H9 (cell line): ENCODE data around the gene GGT5. TPM values are rescaled to one million over a fixed set of nuclear protein-coding genes. Genes with fewer than 3 reads are reported as not detected.
A peak's percentile ranks its signal among the peaks of the same experiment; 100 is the strongest.
"Not testable (repeated sequence)": the region's sequence is repeated elsewhere in the genome, so short reads cannot be mapped to it uniquely, and the experiment has no call there.

Source experiments
- DNase-seq: peaks from one replicate; pipeline ENCODE4 v3.0.0-alpha.2; 2017
- H2AFZ ChIP-seq: one replicate; pipeline ENCODE4 v1.6.1; 2013; ENCODE audit warnings: mild to moderate bottlenecking, low read length, control low read depth, moderate library complexity
- H2AK5ac ChIP-seq: 2 replicates; pipeline ENCODE4 v1.6.1; 2013; ENCODE audit warnings: low read length, control low read depth, mixed read lengths; ENCODE audit not compliant: insufficient read length
- H2BK120ac ChIP-seq: one replicate; pipeline ENCODE4 v1.6.1; 2013; ENCODE audit warnings: low read depth, mild to moderate bottlenecking, low read length, control low read depth, inconsistent platforms; ENCODE audit not compliant: poor library complexity, severe bottlenecking
- H2BK12ac ChIP-seq: 2 replicates; pipeline ENCODE4 v1.6.1; 2013; ENCODE audit warnings: low read length, control low read depth, mixed read lengths, low read depth; ENCODE audit not compliant: insufficient read length
- H2BK15ac ChIP-seq: 2 replicates; pipeline ENCODE4 v1.6.1; 2013; ENCODE audit warnings: low read depth, low read length, control low read depth
- H2BK20ac ChIP-seq: one replicate; pipeline ENCODE4 v1.6.1; 2013; ENCODE audit warnings: low read depth, mild to moderate bottlenecking, low read length, control low read depth, inconsistent platforms; ENCODE audit not compliant: poor library complexity, severe bottlenecking
- H2BK5ac ChIP-seq: 2 replicates; pipeline ENCODE4 v1.6.1; 2013; ENCODE audit warnings: low read length, control low read depth, mixed read lengths; ENCODE audit not compliant: insufficient read length
- H3K14ac ChIP-seq: 2 replicates; pipeline ENCODE4 v1.6.1; 2013; ENCODE audit warnings: low read length, control low read depth; ENCODE audit not compliant: insufficient read depth
- H3K18ac ChIP-seq: 2 replicates; pipeline ENCODE4 v1.6.1; 2013; ENCODE audit warnings: low read depth, mild to moderate bottlenecking, mixed read lengths, low read length, control low read depth; ENCODE audit not compliant: insufficient read length
- H3K23ac ChIP-seq: 2 replicates; pipeline ENCODE4 v1.6.1; 2013; ENCODE audit warnings: low read length, control low read depth, mixed read lengths, low read depth; ENCODE audit not compliant: insufficient read length
- H3K23me2 ChIP-seq: 2 replicates; pipeline ENCODE4 v1.6.1; 2013; ENCODE audit warnings: low read depth, mild to moderate bottlenecking, mixed read lengths, low read length, control low read depth; ENCODE audit not compliant: insufficient read length, poor library complexity, severe bottlenecking
- H3K27ac ChIP-seq: 2 replicates; pipeline ENCODE4 v1.5.1; 2013; ENCODE audit warnings: low read length, control low read depth, mixed read lengths, low read depth; ENCODE audit not compliant: insufficient read length
- H3K27me3 ChIP-seq: 2 replicates; pipeline ENCODE4 v1.6.1; 2013; ENCODE audit warnings: low read length, control low read depth, inconsistent platforms; ENCODE audit not compliant: insufficient read depth
- H3K4ac ChIP-seq: 2 replicates; pipeline ENCODE4 v1.6.1; 2013; ENCODE audit warnings: low read depth, mild to moderate bottlenecking, control low read depth, inconsistent platforms, low read length, moderate library complexity
- H3K4me1 ChIP-seq: 2 replicates; pipeline ENCODE4 v1.6.1; 2013; ENCODE audit warnings: low read length, control low read depth, inconsistent platforms; ENCODE audit not compliant: insufficient read depth
- H3K4me2 ChIP-seq: 2 replicates; pipeline ENCODE4 v1.6.1; 2013; ENCODE audit warnings: low read length, control low read depth, mixed read lengths; ENCODE audit not compliant: insufficient read length, insufficient read depth
- H3K56ac ChIP-seq: 2 replicates; pipeline ENCODE4 v1.6.1; 2013; ENCODE audit warnings: low read depth, mild to moderate bottlenecking, mixed read lengths, low read length, control low read depth; ENCODE audit not compliant: insufficient read length
- H3K79me1 ChIP-seq: 2 replicates; pipeline ENCODE4 v1.6.1; 2013; ENCODE audit warnings: low read depth, mild to moderate bottlenecking, moderate library complexity, low read length, control low read depth, inconsistent platforms; ENCODE audit not compliant: insufficient read depth, poor library complexity, severe bottlenecking
- H3K79me2 ChIP-seq: 2 replicates; pipeline ENCODE4 v1.6.1; 2013; ENCODE audit warnings: low read length, control low read depth, inconsistent platforms; ENCODE audit not compliant: insufficient read depth
- H3K9ac ChIP-seq: 2 replicates; pipeline ENCODE4 v1.6.1; 2013; ENCODE audit warnings: low read length, control low read depth, mixed read lengths; ENCODE audit not compliant: insufficient read length; ENCODE audit errors: extremely low read depth
- H3K9me3 ChIP-seq: one replicate; pipeline ENCODE4 v1.6.1; 2013; ENCODE audit warnings: low read depth, low read length, inconsistent platforms; ENCODE audit not compliant: control insufficient read depth
- H3T11ph ChIP-seq: one replicate; pipeline ENCODE4 v1.6.1; 2013; ENCODE audit warnings: mild to moderate bottlenecking, low read length, control low read depth, inconsistent platforms
- H4K20me1 ChIP-seq: one replicate; pipeline ENCODE4 v1.6.1; 2013; ENCODE audit not compliant: control insufficient read depth, insufficient read length, insufficient read depth
- H4K5ac ChIP-seq: 2 replicates; pipeline ENCODE4 v1.6.1; 2013; ENCODE audit warnings: low read depth, mild to moderate bottlenecking, mixed read lengths, low read length, control low read depth; ENCODE audit not compliant: insufficient read length
- H4K8ac ChIP-seq: replicated peaks from 2 replicates; pipeline ENCODE4 v1.6.1; 2013; ENCODE audit warnings: low read length, control low read depth, mixed read lengths, low read depth; ENCODE audit not compliant: insufficient read length
- H4K91ac ChIP-seq: 2 replicates; pipeline ENCODE4 v1.6.1; 2013; ENCODE audit warnings: low read depth, mild to moderate bottlenecking, moderate library complexity, mixed read lengths, low read length, control low read depth; ENCODE audit not compliant: insufficient read length
- H3K27ac Mint-ChIP-seq, 3 experiments: 2 replicates in 2 of 3; 3 replicates in 1 of 3; pipeline ENCODE4 v1.8.0; 2020 to 2021; ENCODE audit warnings: mixed read lengths in 3 of 3, mild to moderate bottlenecking in 1 of 3, moderate library complexity in 1 of 3
- H3K27me3 Mint-ChIP-seq: 2 replicates; pipeline ENCODE4 v1.8.0; 2021; ENCODE audit warnings: low read depth, mild to moderate bottlenecking, moderate library complexity, mixed read lengths
- H3K36me3 Mint-ChIP-seq, 3 experiments: 2 replicates in 2 of 3; 3 replicates in 1 of 3; pipeline ENCODE4 v1.8.0; 2020 to 2021; ENCODE audit warnings: low read depth in 3 of 3, mixed read lengths in 3 of 3; ENCODE audit not compliant: insufficient read depth in 1 of 3
- H3K4me1 Mint-ChIP-seq, 2 experiments: 2 replicates each; pipeline ENCODE4 v1.8.0; 2020; ENCODE audit warnings: mixed read lengths in 2 of 2
- H3K4me3 Mint-ChIP-seq, 2 experiments: 2 replicates in 1 of 2; 3 replicates in 1 of 2; pipeline ENCODE4 v1.8.0; 2020 to 2021; ENCODE audit warnings: mild to moderate bottlenecking in 2 of 2, mixed read lengths in 2 of 2, moderate library complexity in 1 of 2
- H3K9me3 Mint-ChIP-seq, 2 experiments: 2 replicates in 1 of 2; 3 replicates in 1 of 2; pipeline ENCODE4 v1.8.0; 2020; ENCODE audit warnings: mild to moderate bottlenecking in 2 of 2, mixed read lengths in 2 of 2, moderate library complexity in 1 of 2
- CTCF ChIP-seq: fragments of 200-600 bp; sonication (generic); conservative IDR thresholded peaks from 3 replicates; pipeline ENCODE4 v1.8.0; 2021; ENCODE audit warnings: antibody characterized with exemption, mild to moderate bottlenecking
- WGBS: extraction: QIAGEN DNeasy Blood & Tissue Kit; methylation state at CpG from one replicate; pipeline ENCODE4 v1.1.7; 2013; ENCODE audit warnings: missing lambda C conversion rate, low lambda C conversion rate, mixed read lengths; ENCODE audit not compliant: insufficient read length; ENCODE audit errors: extremely low coverage; 5-methylcytosine and 5-hydroxymethylcytosine counted together
- total RNA-seq: library from RNA; stranded (reverse); gene quantifications from 2 replicates; pipeline ENCODE4 v1.2.1, GENCODE V29; 2021

GGT5 gene
- total RNA-seq, 1 experiment from 2014 or later = 0.20 TPM

GRCh38 chr22:24274696-24275405 lies 30.0 kb upstream of the GGT5 start:
- not testable (repeated sequence) for H3K27ac ChIP-seq, H3K9me3 Mint-ChIP-seq, H3T11ph ChIP-seq, H3K23ac ChIP-seq, H2BK120ac ChIP-seq, H3K18ac ChIP-seq, H3K56ac ChIP-seq, H3K9me3 ChIP-seq, H3K4ac ChIP-seq, H4K91ac ChIP-seq, H2BK15ac ChIP-seq, H3K79me1 ChIP-seq, H2BK12ac ChIP-seq, DNase-seq, H4K8ac ChIP-seq, H2AFZ ChIP-seq, H3K4me1 ChIP-seq, H3K9ac ChIP-seq, H4K20me1 ChIP-seq, H3K23me2 ChIP-seq, H3K14ac ChIP-seq, H2AK5ac ChIP-seq, H3K27me3 ChIP-seq, H3K27me3 Mint-ChIP-seq, H2BK5ac ChIP-seq, H4K5ac ChIP-seq, H3K4me2 ChIP-seq, H2BK20ac ChIP-seq
- WGBS = no CpG with 5 or more reads among the region's 7 CpGs
- Mint-ChIP-seq H3K36me3 (peaks cover 10 to 20% (median 12%) of the 10 kb centered on the region in 3 experiments; a peak in 6 of 7 replicates), H3K4me3 (peak overlapping the region in 1 of 2 experiments; percentile 52; a peak in 2 of 5 replicates), H3K4me1 (peaks cover 30 to 45% of the 10 kb centered on the region in 2 experiments), H3K27ac (peak overlapping the region in 2 of 3 experiments; percentile 8 to 95; a peak in 2 of 7 replicates)
- peak; percentile 28; the same call in 2 of the 3 replicates for TF ChIP-seq CTCF
- H3K79me2 ChIP-seq = peaks cover 14% of the 10 kb centered on the region; the same call in 1 of the 2 replicates

- peaks cover 34 to 47% of the 10 kb centered on the region in 2 experiments for H3K4me1 Mint-ChIP-seq
- not testable (repeated sequence) for H3K27ac ChIP-seq, H3K4me2 ChIP-seq
Measured at GRCh38 chr22:24273906-24274305, 29.0 kb upstream of the GGT5 start.

More at GRCh38 chr22:24273906-24274305, 29.0 kb upstream of the GGT5 start:
- H3K9me3 ChIP-seq, H2AK5ac ChIP-seq, H3K18ac ChIP-seq, H3K23me2 ChIP-seq, H3K4me1 ChIP-seq, H3K79me1 ChIP-seq, H2BK12ac ChIP-seq, H4K20me1 ChIP-seq, H2AFZ ChIP-seq, DNase-seq, H4K8ac ChIP-seq, H2BK120ac ChIP-seq, H4K91ac ChIP-seq, H4K5ac ChIP-seq, H3K14ac ChIP-seq, H2BK20ac ChIP-seq, H3K27me3 ChIP-seq, H3K56ac ChIP-seq, H3K9me3 Mint-ChIP-seq, H3K27me3 Mint-ChIP-seq, H2BK15ac ChIP-seq, H2BK5ac ChIP-seq, H3T11ph ChIP-seq, H3K4ac ChIP-seq, H3K23ac ChIP-seq, H3K9ac ChIP-seq: not testable (repeated sequence)
- H3K4me3 Mint-ChIP-seq = peak overlapping the region; percentile 24 to 66; a peak in 3 of 5 replicates
- H3K27ac Mint-ChIP-seq = peak overlapping the region in 2 of 3 experiments; percentile 84 to 90; a peak in 3 of 7 replicates
- WGBS = no CpG with 5 or more reads among the region's 4 CpGs
- peaks cover 14% of the 10 kb centered on the region; the same call in 1 of the 2 replicates for H3K79me2 ChIP-seq
- H3K36me3 Mint-ChIP-seq = peaks cover 10 to 20% (median 12%) of the 10 kb centered on the region in 3 experiments; a peak in 6 of 7 replicates
